T1000 (cell line): ENCODE data around the gene CAB39L.

Experiments
- DNase-seq: peaks from one replicate; lab custom pipeline; 2025; ENCODE audit warnings: mixed read lengths; lab: John Stamatoyannopoulos, UW

CAB39L gene

DNA sequence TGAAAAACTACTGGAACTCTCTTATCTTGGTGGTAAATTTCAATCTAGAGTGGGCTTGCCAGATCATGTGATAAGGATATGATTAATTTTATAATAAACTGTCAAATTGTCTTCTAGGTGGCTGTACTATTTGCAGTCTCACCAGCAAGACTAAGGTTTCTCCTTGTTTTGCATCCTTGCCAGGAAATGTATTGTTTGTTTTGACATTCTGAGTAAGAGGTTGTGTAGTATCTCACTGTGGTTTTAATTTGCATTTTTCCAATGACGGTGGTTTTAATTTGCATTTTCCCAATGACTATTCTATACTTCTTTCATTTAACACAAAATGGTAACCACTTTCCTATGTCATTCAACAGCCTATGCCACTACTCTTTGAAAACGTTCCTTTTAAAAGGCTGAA lies 2.0 kb downstream of the CAB39L start:
- DNase-seq: no peak

GRCh38 chr13:49441312-49441711 lies 2.6 kb downstream of the CAB39L start:
- DNase-seq: no peak

DNA sequence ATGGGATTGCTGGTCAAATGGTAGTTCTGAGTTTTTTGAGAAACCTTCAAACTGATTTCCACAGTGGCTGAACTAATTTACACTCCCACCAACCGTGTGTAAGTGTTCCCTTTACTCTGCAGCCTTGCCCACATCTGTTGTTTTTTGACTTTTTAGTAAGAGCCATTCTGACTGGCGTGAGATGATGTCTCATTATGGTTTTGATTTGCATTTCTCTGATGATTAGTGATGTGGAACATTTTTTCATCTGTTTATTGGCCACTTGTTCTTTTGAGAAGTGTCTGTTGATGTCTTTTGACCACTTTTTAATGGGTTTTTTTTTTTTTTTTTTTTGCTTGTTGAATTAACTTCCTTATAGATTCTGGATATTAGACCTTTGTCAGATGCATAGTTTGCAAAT lies 4.3 kb downstream of the CAB39L start:
- DNase-seq: no peak

DNA sequence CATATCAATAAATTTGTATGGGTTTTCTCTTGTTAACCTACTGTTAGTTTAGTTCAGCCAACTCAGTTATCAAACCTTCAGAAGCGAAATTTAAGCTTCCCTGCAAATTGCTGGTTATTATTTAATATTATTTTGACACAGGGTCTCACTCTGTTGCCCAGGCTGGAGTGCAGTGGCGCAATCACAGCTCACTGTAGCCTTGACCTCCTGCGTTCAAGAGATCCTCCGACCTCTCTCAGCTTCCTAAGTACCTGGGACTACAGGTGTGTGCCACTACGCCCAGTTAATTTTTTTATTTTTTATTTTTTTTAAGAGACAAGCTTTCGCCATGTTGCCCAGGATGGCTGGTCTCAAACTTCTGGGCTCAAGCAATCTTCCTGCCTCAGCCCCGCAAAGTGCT lies 6.2 kb downstream of the CAB39L start:
- DNase-seq: no peak

- DNase-seq: no peak
Observed at GRCh38 chr13:49436890-49437289, 7.0 kb downstream of the CAB39L start.

DNA sequence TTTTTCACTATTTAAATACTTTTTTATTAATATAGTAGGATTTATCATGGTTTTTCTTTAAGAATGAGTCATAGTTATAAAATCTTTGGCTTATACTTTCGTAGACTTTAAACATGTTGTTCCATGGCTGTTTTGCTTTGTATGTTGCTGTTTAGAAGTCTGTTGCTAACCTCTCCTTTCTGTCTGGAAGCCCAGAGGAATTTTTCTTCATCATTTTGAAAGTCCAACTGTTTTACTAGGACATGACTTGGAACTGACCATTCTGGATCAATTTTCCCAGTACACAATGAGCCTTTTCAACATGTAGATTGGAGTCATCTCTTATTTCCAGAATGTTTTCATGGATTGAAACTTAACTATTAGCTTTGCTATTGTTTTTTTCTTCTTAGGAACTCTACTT lies 7.9 kb downstream of the CAB39L start:
- DNase-seq: no peak

GRCh38 chr13:49429121-49429520 lies 14.7 kb downstream of the CAB39L start:
- DNase-seq: no peak

GRCh38 chr13:49428041-49428763 lies 15.7 kb downstream of the CAB39L start:
- no peak for DNase-seq

- DNase-seq: no peak
Observed at GRCh38 chr13:49424011-49424560, 19.8 kb downstream of the CAB39L start.

GRCh38 chr13:49421391-49421790 lies 22.5 kb downstream of the CAB39L start:
- DNase-seq: no peak

DNA sequence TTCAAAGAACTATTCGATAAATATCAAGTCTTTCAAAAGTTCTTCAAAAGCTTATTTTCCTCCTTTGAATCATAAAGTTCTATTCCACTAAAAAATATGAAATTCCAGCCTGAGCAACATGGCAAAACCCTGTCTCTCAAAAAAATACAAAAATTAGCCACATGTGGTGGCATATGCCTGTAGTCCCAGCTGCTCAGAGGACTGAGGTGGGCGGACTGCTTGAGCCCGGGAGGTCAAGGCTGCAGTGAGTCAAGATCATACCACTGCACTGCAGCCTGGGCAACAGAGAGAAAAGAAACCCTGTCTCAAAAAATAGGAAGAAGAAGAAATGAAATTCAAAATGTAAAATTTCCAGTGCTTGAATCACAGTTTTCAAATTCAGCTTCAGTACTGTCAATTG lies 24.6 kb downstream of the CAB39L start:
- DNase-seq: no peak

DNA sequence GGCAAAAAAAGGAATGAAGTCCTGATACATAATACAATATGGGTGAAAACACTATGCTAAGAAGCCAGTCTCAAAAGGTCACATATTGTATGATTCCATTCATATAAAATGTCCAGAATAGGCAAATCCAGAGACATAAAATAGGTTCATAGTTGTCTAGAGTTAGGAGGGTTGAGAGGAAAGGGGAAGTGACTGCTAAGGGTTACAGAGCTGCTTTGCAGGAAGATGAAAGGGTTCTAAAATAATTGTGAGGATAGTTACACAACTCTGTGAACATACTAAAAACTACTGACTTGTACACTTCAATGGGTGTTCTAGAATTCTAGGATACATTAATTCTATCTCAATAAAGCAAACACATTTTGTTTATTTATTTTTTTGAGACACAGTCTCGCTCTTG lies 25.7 kb downstream of the CAB39L start:
- no peak for DNase-seq

DNA sequence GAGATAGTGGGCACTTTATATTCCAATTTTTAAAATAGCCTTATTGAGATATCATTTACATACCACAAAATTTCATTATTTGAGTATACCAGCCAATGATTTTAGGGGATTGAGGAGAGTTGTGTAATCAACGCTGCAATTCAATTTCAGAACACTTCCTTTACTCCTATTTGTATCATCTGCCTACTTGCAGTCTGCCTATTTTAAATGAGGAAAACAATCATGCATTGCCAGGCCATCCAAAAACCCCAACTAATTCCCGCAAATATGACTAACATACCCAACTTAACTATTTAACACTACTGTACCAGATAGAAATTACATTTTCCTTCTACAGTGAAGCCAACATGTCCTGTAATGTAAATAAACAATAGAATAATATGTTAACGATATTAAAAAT lies 26.7 kb downstream of the CAB39L start:
- DNase-seq: no peak

DNA sequence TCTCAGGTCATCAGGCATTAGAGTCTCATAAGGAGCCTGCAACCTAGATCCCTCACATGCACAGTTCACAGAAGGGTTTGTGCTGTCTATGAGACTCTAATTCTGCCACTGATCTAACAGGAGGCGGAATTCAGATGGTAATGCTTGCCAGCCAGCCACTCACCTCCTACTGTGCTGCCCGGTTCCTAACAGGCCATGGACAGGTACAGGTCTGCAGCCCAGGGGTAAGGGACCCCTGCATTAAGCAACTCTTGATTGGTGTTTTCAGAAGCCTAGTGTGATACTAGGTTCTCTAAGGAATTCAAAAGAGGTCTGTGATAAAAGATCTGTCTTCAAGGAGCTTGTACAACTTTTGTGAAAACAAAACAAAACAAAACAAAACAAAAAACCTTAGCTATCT lies 31.1 kb downstream of the CAB39L start:
- DNase-seq: no peak

DNA sequence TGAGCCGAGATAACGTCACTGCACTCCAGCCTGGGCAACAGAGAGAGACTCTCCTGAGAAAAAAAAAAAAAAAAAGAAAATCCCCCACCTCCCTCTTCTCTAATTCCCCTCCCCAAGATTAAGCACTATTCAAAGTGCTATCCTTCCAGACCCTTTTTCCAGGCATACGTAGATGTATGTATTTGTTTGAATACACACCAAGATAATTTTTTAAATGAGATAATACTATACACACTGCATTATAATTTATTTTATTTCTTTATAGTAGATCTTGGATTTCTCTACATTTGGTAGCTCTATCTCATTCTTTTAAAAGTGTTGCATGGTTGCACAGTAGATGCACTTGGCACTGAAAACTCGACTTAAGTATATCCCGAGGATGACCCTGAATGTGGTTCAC lies 32.5 kb downstream of the CAB39L start:
- no peak for DNase-seq

GRCh38 chr13:49410477-49410876 lies 33.4 kb downstream of the CAB39L start:
- no peak for DNase-seq

GRCh38 chr13:49410006-49410405 lies 33.9 kb downstream of the CAB39L start:
- DNase-seq: no peak

- DNase-seq: no peak
Observed at GRCh38 chr13:49409008-49409407, 34.9 kb downstream of the CAB39L start.

DNA sequence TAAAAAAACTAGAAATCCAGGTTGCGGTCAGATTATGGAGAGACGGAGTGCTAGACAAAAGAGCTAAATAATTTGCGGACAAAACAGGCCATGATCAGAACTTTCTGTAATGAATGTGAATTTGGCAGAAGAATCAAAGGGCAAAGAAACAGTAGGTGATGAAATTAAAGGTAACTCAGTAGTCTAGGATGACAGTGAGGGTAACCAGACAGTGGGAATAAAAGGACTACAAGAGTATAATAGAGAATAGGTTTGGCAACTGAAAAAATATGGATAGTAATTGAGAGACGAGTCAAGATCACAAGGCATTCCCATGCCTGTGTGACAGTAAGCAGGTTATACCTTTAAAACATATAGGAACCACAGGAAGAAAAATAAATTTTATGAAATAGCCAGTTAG lies 35.9 kb downstream of the CAB39L start:
- DNase-seq: no peak

GRCh38 chr13:49407068-49407467 lies 36.8 kb downstream of the CAB39L start:
- no peak for DNase-seq

- DNase-seq: no peak
Observed at GRCh38 chr13:49404703-49405020, 39.2 kb downstream of the CAB39L start.

DNA sequence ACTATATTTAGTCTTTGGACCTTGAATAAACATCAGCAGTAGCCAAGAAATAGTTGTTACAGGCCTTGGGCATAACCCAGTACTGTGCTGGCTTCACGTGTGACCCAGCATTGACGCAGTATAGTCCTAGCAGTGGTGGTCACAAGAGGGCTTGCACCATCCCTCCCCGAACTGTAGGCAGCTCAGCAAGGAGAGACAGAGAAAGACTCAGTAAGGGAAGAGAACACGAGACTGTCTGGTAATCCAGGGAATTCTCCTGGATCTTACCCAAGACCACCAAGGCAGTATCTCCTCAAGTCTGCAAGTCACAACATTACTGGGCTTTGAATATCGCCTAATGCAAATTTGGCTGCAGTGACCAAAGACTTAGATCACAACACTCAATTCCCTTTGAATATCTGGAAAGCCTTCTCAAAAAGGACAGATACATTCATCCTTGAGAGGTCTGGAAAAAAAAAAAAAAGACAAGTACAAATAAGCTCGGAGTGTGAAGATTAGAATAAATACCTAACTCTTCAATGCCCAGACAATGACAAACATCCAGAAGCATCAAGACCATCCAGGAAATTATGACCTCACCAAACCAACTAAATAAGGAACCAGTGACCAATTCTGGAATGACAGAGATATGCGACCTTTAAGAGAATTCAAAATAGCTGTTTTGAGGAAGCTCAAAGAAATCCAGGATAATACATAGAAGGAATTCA lies 39.7 kb downstream of the CAB39L start:
- no peak for DNase-seq

GRCh38 chr13:49400755-49401659 lies 42.9 kb downstream of the CAB39L start:
- DNase-seq: no peak
